ENCODE measurements around the gene HLA-DRA. TPM values are rescaled to one million over a fixed set of nuclear protein-coding genes. Genes with fewer than 3 reads are reported as not detected.

The HLA-DRA gene
- total RNA-seq, 4 donors from 2014 or later = 228 to 978 (median 306) TPM

DNA sequence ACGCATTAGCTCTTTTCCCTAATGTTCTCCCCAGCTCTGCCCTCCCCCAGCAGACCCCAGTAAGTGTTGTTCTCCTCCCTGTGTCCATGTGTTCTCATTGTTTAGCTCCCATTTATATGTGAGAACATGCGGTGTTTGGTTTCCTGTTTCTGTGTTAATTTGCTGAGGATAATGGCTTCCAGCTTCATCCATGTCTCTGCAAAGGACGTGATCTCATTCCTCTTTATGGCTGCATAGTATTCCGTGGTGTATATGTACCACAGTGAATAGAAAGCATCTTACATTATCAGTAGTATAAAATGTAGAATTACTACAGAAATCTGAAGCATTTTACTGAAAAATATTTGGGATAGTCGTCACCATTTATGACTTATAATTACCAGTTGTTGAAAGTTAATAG is 21.8 kb downstream of the HLA-DRA start:
- TF ChIP-seq, protein P1, sequence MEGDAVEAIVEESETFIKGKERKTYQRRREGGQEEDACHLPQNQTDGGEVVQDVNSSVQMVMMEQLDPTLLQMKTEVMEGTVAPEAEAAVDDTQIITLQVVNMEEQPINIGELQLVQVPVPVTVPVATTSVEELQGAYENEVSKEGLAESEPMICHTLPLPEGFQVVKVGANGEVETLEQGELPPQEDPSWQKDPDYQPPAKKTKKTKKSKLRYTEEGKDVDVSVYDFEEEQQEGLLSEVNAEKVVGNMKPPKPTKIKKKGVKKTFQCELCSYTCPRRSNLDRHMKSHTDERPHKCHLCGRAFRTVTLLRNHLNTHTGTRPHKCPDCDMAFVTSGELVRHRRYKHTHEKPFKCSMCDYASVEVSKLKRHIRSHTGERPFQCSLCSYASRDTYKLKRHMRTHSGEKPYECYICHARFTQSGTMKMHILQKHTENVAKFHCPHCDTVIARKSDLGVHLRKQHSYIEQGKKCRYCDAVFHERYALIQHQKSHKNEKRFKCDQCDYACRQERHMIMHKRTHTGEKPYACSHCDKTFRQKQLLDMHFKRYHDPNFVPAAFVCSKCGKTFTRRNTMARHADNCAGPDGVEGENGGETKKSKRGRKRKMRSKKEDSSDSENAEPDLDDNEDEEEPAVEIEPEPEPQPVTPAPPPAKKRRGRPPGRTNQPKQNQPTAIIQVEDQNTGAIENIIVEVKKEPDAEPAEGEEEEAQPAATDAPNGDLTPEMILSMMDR (IDR thresholded peaks at IDR 0.05; ENCODE audit: low read depth) = no peak

DNA sequence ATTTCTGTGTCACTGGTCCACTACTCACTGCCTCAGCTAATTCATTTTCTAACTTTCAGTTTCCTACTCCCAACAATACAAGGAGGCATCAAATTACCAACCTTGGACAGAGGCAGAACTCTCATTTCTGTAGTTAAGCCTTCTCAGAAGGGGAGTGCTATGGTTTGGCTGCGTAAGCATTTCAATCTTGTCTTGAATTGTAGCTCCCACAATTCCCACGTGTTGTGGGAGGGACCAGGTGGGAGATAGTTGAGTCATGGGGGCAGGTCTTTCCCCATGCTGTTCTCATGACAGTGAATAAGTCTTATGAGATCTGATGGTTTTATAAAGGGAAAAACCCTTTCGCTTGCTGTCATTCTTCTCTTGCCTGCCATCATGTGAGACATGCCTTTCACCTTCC is 22.9 kb downstream of the HLA-DRA start:
- TF ChIP-seq, protein P1 (IDR thresholded peaks at IDR 0.05; ENCODE audit: low read depth) = no peak

DNA sequence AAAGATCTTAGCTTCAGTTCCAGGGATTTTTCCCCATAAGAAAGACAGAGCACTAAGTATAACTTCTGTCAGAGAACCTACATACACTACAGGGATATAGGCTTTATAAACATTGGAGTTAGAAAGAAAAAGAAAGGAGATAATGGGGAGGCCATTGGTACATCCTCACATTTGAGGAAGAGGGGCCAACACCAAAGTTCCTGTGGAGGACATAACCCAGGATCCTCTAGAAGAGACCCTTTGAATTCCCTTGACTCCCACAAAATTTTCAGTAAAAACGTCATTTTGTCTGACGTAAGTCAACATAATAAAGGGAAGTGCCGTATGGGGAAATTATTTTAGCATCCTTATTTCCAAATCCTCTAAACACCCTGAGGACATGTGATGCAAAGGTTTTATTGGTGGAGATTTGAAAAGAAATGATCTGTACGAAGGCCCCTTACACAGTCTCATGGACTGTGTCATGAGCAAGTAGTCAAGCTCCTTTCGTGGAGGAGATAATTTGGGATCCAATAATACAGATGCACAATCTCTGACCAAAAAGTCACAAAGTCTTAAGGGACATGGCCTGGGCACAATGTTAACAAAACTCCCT is 33.2 kb downstream of the HLA-DRA start:
- TF ChIP-seq, protein P1 (IDR thresholded peaks at IDR 0.05; ENCODE audit: low read depth) = no peak

GRCh38 chr6:32475392-32476206 is 35.9 kb downstream of the HLA-DRA start:
- TF ChIP-seq, protein P1 (IDR thresholded peaks at IDR 0.05; ENCODE audit: low read depth) = no peak

- TF ChIP-seq, protein P1 (IDR thresholded peaks at IDR 0.05; ENCODE audit: low read depth) = no peak
These were observed 44.4 kb downstream of the HLA-DRA start for GRCh38 chr6:32483968-32484613.

DNA sequence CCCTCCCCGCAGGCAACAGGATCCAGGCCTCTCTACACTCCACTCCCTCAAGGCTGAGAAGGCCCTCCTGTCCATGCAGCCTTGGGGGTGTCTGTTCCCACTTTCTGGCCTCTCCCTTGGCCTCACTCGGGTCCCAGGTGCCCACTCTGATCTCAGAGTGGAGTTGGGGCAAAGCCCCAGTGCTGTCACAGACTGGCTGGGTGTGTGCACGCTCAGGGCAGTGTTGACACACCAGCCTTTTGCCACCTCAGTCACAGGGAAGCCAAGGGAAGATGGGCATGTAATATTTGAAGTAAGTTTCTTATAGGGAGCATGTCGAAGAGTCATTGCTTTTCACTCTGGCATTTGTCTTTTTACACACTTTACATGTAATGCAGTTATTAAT is 44.9 kb downstream of the HLA-DRA start:
- TF ChIP-seq, protein P1 (IDR thresholded peaks at IDR 0.05; ENCODE audit: low read depth) = no peak

DNA sequence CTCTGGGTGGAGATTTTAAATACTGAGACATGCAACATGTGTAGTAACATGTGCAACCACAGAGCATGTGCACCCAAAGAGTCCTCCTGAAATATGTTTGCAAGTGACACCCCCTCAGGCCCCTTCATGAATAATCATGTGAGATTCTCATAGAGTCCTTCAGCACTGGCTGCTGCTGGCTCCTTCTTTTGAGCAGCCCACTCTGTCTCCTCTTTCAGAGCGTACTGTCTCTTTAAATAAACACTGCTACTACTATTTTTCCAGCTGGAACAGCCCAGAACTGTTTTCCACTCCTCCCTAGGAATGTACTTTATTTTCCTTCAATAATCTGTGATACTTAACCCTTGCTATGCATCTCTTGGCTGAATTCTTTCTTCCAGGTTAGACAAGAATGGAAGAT is 48.4 kb downstream of the HLA-DRA start:
- TF ChIP-seq, protein P1 (IDR thresholded peaks at IDR 0.05; ENCODE audit: low read depth) = no peak
